Inflammatory macrophage treated with lipopolysaccharide for 1 hour (primary cell): Measurements from ENCODE around the gene SEC23IP.
A peak's percentile ranks its signal among the peaks of the same experiment; 100 is the strongest.
"Not testable (repeated sequence)": the region's sequence is repeated elsewhere in the genome, so short reads cannot be mapped to it uniquely, and the experiment has no call there.

ENCODE experiments used
- DNase-seq, 2 donors: peaks; one replicate each; pipeline ENCODE4 v3.0.0-alpha.2; 2020 to 2022

SEC23IP gene

DNA sequence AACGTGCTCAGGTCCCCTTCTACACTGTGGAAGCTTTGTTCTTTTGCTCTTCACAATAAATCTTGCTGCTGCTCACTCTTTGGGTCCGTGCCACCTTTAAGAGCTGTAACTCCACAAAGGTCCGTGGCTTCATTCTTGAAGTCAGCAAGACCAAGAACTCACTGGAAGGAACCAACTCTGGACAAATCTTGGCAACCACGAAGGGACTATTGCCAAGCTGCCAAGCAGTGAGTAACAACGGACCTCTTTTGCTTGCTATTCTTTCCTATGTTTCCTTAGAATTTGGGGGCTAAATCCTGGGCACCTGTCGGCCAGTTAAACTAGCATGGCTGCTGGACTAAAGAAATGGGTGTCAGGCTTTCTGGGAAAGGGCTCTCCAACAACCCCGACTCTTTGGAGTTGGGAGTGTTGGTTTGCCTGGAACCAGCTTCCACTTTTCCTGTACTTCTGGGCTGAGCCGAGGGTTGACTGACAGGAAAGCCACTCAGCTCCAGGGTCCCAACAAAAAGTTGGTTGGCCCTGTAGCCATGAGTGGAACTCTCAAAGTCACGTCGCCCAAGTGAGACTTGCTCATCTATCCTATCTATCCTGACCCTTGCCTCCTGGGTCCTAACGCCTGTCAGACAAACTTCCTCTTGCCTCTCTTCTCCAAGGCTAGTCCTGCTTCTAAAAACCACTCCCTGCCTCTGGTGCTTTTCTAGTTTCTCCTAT, 8.5 kb upstream of the SEC23IP start:
- DNase-seq = not testable (repeated sequence)

DNA sequence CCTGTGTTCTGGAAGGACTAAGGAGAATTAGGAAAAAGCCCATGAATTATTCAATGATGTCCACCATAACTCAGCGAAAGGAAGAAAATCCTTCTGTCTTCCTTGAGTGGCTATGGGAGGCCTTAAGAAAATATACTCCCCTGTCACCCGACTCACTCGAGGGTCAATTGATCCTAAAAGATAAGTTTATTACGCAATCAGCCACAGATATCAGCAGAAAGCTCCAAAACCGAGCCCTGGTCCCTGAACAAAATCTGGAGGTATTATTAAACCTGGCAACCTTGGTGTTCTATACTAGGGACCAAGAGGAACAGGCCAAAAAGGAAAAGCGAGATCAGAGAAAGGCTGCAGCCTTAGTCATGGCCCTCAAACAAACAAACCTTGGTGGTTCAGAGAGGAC, 6.5 kb upstream of the SEC23IP start:
- not testable (repeated sequence) for DNase-seq

DNA sequence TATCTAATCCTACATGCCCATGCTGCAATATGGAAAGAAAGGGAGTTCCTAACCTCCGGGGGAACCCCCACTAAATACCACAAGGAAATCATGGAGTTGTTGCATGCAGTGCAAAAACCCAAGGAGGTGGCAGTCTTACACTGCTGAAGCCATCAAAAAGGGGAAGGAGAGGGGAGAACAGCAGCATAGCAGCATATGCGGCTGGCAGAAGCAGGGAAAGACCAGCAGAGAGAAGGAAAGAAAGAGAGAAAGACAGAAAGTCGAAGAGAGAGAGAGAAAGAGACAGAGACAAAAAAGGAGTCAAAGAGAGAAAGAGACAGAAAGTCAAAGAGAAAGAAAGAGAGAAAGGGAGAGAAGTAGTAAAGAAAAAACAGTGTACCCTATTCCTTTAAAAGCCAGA, 3.8 kb upstream of the SEC23IP start:
- peak; percentile 62 to 71 for DNase-seq

DNA sequence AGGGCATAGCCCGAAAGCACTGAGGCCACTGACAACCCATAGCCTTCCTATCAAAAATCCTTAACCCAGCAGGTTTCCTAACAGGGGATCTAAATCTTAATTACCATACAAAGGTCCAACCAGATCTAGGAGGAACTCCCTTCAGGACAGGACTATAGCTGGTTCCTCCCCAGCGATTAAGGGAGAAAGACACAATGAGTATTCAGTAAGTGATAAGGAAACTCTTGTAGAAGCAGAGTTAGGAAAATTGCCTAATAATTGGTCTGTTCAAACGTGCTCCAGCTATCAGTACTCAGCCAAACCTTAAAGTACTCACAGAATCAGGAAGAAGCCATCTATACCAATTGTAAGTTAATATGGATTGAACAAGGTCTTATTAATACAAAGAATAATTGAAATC, 3.3 kb upstream of the SEC23IP start:
- DNase-seq = peak; percentile 24 to 28

DNA sequence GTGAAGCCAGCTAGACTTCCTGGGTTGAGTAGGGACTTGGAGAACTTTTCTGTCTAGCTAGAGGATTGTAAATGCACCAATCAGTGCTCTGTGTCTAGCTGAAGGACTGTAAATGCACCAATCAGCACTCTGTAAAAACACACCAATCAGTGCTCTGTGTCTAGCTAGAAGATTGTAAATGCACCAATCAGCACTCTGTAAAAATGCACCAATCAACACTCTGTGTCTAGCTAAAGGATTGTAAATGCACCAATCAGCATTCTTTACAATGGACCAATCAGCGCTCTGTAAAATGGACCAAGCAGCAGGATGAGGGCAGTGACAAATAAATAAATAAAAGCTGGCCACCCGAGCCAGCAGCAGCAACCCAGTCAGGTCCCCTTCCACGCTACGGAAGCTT, 2.2 kb upstream of the SEC23IP start:
- not testable (repeated sequence) for DNase-seq

- not testable (repeated sequence) for DNase-seq
Measured at GRCh38 chr10:119891849-119892187, 712 bp upstream of the SEC23IP start.

GRCh38 chr10:119893074-119893473, 544 bp downstream of the SEC23IP start:
- no peak for DNase-seq

GRCh38 chr10:119893845-119894427, 1.4 kb downstream of the SEC23IP start:
- no peak for DNase-seq

- peak; percentile 40 to 42 for DNase-seq
Measured at GRCh38 chr10:119896061-119896655, 3.6 kb downstream of the SEC23IP start.

DNA sequence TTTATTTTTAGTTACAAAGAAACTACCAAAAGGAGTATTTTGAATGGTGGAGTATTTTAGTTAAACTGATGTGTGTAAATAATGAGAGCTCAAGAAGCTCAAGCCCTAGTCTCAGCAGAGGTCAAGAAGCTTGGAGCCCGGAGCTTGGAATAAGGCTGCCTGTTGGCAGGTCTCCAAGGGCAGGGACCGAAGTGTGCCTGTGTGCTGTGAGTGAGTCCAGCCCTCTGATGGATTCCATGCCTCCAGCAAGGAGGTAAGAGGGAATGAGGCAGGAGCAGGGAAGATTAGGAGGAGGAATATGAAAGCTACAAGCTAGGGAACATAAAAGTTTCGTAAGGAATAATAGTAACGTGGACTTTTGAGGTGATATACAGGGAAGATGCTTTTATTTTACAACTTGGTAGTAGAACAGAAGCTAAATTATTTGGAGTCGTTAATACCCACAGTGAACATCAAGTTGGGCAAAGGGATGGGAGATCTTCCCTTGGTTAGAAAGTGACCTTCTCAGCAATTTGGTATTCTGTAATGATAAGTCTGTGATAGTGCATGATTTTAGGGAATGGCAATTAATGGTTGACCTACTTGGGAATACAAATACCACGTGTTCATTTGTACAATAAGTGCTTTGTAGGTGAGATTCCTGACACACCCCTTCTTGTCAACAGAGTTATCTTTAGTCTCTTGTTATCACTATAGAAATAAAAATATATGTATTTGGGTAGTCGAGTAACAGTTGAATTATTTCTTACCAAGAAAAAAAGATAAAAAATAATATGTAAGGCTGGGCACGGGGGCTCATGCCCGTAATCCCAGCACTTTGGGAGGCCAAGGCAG, 4.6 kb downstream of the SEC23IP start:
- no peak for DNase-seq

DNA sequence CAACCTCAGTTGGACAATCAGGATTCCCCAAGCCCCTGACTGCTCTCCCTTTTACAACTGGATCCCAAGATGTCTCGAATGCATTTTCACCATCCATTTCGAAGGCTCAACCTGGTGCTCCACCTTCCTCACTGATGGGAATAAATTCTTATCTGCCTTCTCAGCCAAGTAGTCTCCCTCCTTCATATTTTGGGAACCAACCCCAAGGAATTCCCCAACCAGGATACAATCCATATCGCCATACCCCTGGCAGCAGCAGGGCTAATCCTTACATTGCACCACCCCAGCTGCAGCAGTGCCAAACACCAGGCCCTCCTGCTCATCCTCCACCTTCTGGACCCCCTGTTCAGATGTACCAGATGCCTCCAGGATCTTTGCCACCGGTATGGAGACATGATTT, 6.0 kb downstream of the SEC23IP start:
- no peak for DNase-seq

DNA sequence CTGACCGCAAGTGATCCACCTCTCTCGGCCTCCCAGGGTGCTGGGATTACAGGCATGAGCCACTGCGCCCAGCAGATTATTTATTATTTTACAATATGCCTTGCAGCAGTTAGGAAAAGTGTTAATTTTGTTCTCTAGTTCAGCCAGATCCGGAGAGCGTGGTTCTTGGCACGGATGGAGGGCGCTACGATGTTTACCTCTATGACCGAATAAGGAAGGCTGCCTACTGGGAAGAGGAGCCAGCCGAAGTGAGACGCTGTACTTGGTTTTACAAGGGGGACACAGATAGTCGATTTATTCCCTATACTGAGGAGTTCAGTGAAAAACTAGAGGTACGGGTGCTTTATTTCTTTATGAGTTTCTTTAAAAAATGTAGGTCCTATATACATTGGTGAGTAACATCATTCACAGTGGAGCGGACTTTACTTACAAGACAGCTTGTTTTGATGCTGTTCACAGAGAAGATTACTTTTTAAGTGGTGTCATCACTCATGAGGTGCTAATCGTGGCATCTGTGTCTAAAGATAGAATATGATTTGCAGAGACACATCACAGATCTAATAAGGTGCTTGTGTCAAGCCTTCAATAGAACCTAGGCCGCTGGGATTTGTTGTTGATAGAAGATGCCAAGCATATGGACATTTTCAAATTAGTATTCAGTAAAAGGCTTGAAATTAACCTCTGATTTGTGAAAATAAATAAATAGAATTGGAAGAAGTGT, 11.6 kb downstream of the SEC23IP start:
- DNase-seq = no peak

GRCh38 chr10:119907695-119908094, 15.2 kb downstream of the SEC23IP start:
- not testable (repeated sequence) for DNase-seq

- no peak for DNase-seq
Measured at GRCh38 chr10:119908166-119908565, 15.6 kb downstream of the SEC23IP start.

- no peak for DNase-seq
Measured at GRCh38 chr10:119910689-119911088, 18.2 kb downstream of the SEC23IP start.

DNA sequence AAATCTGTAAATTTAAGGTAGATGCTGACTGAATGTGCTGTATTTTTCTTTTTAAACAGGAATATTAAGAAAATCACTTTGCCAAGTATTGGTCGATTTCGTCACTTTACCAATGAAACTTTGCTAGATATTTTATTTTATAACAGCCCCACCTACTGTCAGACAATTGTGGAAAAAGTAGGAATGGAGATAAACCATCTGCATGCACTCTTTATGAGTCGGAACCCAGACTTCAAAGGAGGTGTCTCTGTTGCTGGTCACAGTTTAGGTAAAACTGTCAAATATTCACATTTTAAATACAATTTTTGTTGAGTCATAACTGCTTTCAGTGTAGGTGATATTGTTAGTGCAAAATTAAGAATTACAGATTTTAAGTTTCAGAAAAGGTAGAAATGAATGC, 25.2 kb downstream of the SEC23IP start:
- DNase-seq = peak in 1 of 2 donors; percentile 37

- DNase-seq = peak; percentile 20 to 29
Measured at GRCh38 chr10:119919271-119919670, 26.7 kb downstream of the SEC23IP start.

DNA sequence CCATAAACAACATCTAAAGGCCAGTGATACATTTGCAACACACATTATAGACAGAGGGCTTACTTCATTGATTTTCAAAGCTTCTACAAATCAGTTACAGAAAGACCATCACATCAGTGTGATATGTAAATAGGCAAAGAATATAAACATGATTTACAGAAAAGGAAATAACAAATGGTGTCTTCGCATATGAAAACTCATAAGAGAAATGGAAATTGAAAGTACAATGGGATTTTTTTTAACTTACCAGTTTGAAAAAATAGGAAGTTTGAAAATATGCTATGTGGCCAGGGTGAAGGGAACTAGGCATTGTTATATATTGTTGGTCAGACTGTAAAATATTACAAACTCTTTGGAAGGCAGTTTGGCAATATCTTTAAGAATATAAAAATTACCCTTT, 27.3 kb downstream of the SEC23IP start:
- DNase-seq = peak; percentile 74 to 80

- DNase-seq = no peak
Measured at GRCh38 chr10:119928411-119928810, 35.9 kb downstream of the SEC23IP start.

DNA sequence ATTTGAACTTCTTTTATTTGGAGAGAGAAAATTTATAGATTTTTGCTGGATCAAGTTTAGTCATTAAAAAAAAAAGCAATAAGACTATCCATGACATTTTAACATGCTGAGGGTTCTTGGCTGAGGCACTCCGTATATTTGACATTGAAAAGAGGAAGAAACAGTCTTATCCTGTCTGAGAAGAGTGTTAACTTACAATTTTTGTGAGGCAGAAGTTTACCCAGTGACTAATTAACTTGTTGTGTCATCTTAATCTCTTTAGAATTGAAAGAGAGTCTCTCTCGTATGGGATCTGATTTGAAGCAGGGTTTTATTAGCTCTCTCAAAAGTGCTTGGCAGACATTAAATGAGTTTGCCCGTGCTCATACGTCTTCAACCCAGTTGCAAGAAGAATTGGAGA, 39.3 kb downstream of the SEC23IP start:
- no peak for DNase-seq

- DNase-seq = no peak
Measured at GRCh38 chr10:119932631-119933030, 40.1 kb downstream of the SEC23IP start.

GRCh38 chr10:119933179-119933578, 40.6 kb downstream of the SEC23IP start:
- DNase-seq = no peak

DNA sequence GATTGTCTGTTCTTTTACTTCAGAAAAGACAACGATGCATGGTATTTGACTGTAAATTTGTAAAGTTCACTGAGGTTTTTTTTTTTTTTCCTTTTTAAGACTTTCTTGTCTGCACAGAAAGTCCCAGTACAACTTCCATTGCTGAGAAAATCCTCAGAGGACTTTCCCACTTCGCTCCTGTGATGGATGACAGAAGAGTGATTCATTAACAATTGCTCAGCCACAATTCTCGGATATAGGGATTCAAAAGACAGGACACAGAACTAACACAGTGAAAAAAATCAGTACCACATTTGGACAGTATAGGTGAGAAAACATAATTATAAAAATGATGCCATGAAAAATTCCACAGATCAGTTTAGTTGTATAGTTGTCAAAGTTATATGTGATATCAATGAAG, 48.0 kb downstream of the SEC23IP start:
- DNase-seq = no peak
